K562 (cell line): ENCODE measurements around the gene PCBP3. TPM values are rescaled to one million over a fixed set of nuclear protein-coding genes. Genes with fewer than 3 reads are reported as not detected.

Experiments used
- ATAC-seq: fragments of 200-7000 bp; cut with Tn5 transposase; 3 replicates; pipeline ENCODE4 v1.9.1; 2020; ENCODE audit warnings: moderate library complexity
- BruUV-seq: library from RNA; stranded (reverse); fragments of 400-500 nt; replicated peaks from 2 replicates; lab custom pipeline; 2021; lab: Mats Ljungman, UMichigan
- CTCF ChIA-PET: fragments of 300-600 bp; formaldehyde crosslinking; extraction: SDS; loops from one replicate; lab custom pipeline; 2021; ENCODE audit warnings: low intra/inter-chr PET ratio; lab: Yijun Ruan, JAX
- POLR2A ChIA-PET: fragments of 300-600, 350-650 bp; sonication (Branson Sonifier 250); formaldehyde crosslinking; extraction: SDS; loops from one replicate; lab custom pipeline; 2021; ENCODE audit warnings: antibody characterized with exemption, inconsistent platforms; lab: Yijun Ruan, JAX
- DNase-seq, 4 experiments: peaks; one replicate each; pipeline versions ENCODE4 v3.0.0 to v3.0.0-alpha.2; 2011 to 2018; ENCODE audit warnings: low spot score in 3 of 4, mixed read lengths in 3 of 4; ENCODE audit errors: extremely low read depth in 1 of 4
- FAIRE-seq: peaks from 2 replicates; lab custom pipeline; 2011; peaks lifted over from hg19 to GRCh38; lab: Jason Lieb, UNC
- H2AFZ ChIP-seq: 2 replicates; pipeline ENCODE4 v1.6.0; 2011; ENCODE audit warnings: low read depth, low read length, control low read depth, inconsistent platforms
- H3K27ac ChIP-seq: fragments of 200-600 bp; 3 replicates; pipeline ENCODE4 v1.8.0; 2011; ENCODE audit warnings: low read depth, mild to moderate bottlenecking, control low read depth, inconsistent platforms, low read length, moderate library complexity, mixed read lengths; ENCODE audit errors: extremely low read depth
- H3K27me3 ChIP-seq, 2 experiments: fragments of 300-600 bp in 1 of 2; 2 replicates in 1 of 2; 3 replicates in 1 of 2; pipeline versions ENCODE4 v1.6.0 to v1.8.0; 2011; ENCODE audit warnings: inconsistent platforms in 2 of 2, low read length in 2 of 2, mild to moderate bottlenecking in 1 of 2, mixed read lengths in 1 of 2, moderate library complexity in 1 of 2; ENCODE audit not compliant: control insufficient read depth in 2 of 2, insufficient read depth in 2 of 2
- H3K36me3 ChIP-seq: fragments of 300-600 bp; 3 replicates; pipeline ENCODE4 v1.8.0; 2011; ENCODE audit warnings: mild to moderate bottlenecking, low read length, inconsistent platforms; ENCODE audit not compliant: control insufficient read depth, insufficient read depth
- H3K4me1 ChIP-seq, 2 experiments: fragments of 200-600 bp in 1 of 2; replicated peaks in 1 of 2; 2 replicates in 1 of 2; 3 replicates in 1 of 2; pipeline versions ENCODE4 v1.5.1 to v1.8.0; 2011; ENCODE audit warnings: inconsistent platforms in 2 of 2, low read length in 2 of 2, mild to moderate bottlenecking in 1 of 2, mixed read lengths in 1 of 2, moderate library complexity in 1 of 2; ENCODE audit not compliant: control insufficient read depth in 2 of 2, insufficient read depth in 2 of 2
- H3K4me2 ChIP-seq: 2 replicates; pipeline ENCODE4 v1.6.1; 2011; ENCODE audit warnings: low read length, control low read depth, inconsistent platforms, mixed read lengths; ENCODE audit not compliant: insufficient read depth
- H3K4me3 ChIP-seq: fragments of 200-600 bp; sonication (generic), shearing (Covaris generic); 2 replicates; pipeline ENCODE4 v1.5.1; 2016; ENCODE audit warnings: control low read depth, inconsistent platforms
- H3K79me2 ChIP-seq: fragments of 200-600 bp; 3 replicates; pipeline ENCODE4 v1.8.0; 2011; ENCODE audit warnings: low read length, inconsistent platforms; ENCODE audit not compliant: control insufficient read depth, insufficient read depth
- H3K9ac ChIP-seq, 2 experiments: 2 replicates each; pipeline versions ENCODE4 v1.6.0 to v1.6.1; 2011; ENCODE audit warnings: low read depth in 2 of 2, low read length in 2 of 2, control low read depth in 1 of 2, inconsistent platforms in 1 of 2, mild to moderate bottlenecking in 1 of 2, mixed read lengths in 1 of 2; ENCODE audit not compliant: insufficient read depth in 1 of 2
- H3K9me1 ChIP-seq: one replicate; pipeline ENCODE4 v1.6.0; 2011; ENCODE audit warnings: inconsistent platforms, mild to moderate bottlenecking, low read length, moderate library complexity; ENCODE audit not compliant: control insufficient read depth, insufficient read depth
- H3K9me3 ChIP-seq: replicated peaks from 2 replicates; pipeline ENCODE4 v1.5.1; 2011; ENCODE audit warnings: low read depth, low read length, inconsistent platforms; ENCODE audit not compliant: control insufficient read depth, insufficient read depth
- H4K20me1 ChIP-seq: replicated peaks from 2 replicates; pipeline ENCODE4 v1.6.1; 2011; ENCODE audit warnings: low read length, inconsistent platforms, mixed read lengths; ENCODE audit not compliant: control insufficient read depth, insufficient read depth
- CEBPZ ChIP-seq: fragments of 150-350 bp; IDR thresholded peaks from 2 replicates; pipeline ENCODE4 v1.6.1; 2014; ENCODE audit warnings: low read depth, mild to moderate bottlenecking, low read length, borderline replicate concordance
- GMEB1 ChIP-seq: fragments of 250-450 bp; sonication (Bioruptor Pico); IDR thresholded peaks from 2 replicates; pipeline ENCODE4 v1.4.0; 2020; ENCODE audit warnings: mild to moderate bottlenecking
- HNRNPUL1 ChIP-seq: fragments of 200-400 bp; formaldehyde crosslinking; IDR thresholded peaks from 2 replicates; pipeline ENCODE4 v1.6.1; 2017; ENCODE audit warnings: low read length
- KAT2B ChIP-seq: IDR thresholded peaks from one replicate; pipeline ENCODE4 v1.6.1; 2012; ENCODE audit warnings: low read depth, mild to moderate bottlenecking, control low read depth, inconsistent platforms, low read length, moderate library complexity
- MCM7 ChIP-seq, 2 experiments: fragments of 450-650 bp; IDR thresholded peaks; 2 replicates each; pipeline ENCODE4 v1.6.1; 2016 to 2018
- NR0B1 ChIP-seq: fragments of 450-650 bp; IDR thresholded peaks from one replicate; pipeline ENCODE4 v1.6.1; 2018; ENCODE audit warnings: mild to moderate bottlenecking, moderate library complexity; ENCODE audit not compliant: partially characterized antibody
- POLR2A ChIP-seq: fragments of 450-650 bp; conservative IDR thresholded peaks from 2 replicates; pipeline ENCODE4 v1.6.1; 2016
- SOX6 ChIP-seq: fragments of 450-650 bp; IDR thresholded peaks from 2 replicates; pipeline ENCODE4 v1.6.1; 2014; ENCODE audit warnings: mild to moderate bottlenecking
- SP2 ChIP-seq: IDR thresholded peaks from 2 replicates; pipeline ENCODE4 v1.6.1; 2011; ENCODE audit warnings: mild to moderate bottlenecking, low read depth, low read length, moderate library complexity; ENCODE audit not compliant: poor library complexity, severe bottlenecking; ENCODE audit errors: extremely low read depth
- TBL1XR1 ChIP-seq, 2 experiments: IDR thresholded peaks; 2 replicates each; pipeline ENCODE4 v1.6.1; 2012; ENCODE audit warnings: improper control_type of control experiment in 2 of 2, low read length in 2 of 2, mild to moderate bottlenecking in 1 of 2
- USF1 ChIP-seq: sonication (generic); formaldehyde crosslinking; IDR thresholded peaks from 2 replicates; pipeline ENCODE4 v1.9.0; 2022; ENCODE audit warnings: mild to moderate bottlenecking, missing genetic modification reagents
- ZFPM2 ChIP-seq: fragments of 250-450 bp; sonication (Bioruptor Pico); IDR thresholded peaks from 2 replicates; pipeline ENCODE4 v1.5.1; 2022; ENCODE audit warnings: mild to moderate bottlenecking
- ZNF174 ChIP-seq: fragments of 250-450 bp; sonication (Bioruptor Pico); IDR thresholded peaks from 2 replicates; pipeline ENCODE4 v1.4.0; 2020; ENCODE audit warnings: mild to moderate bottlenecking
- ZNF277 ChIP-seq: fragments of 250-450 bp; sonication (Bioruptor Pico); IDR thresholded peaks from 2 replicates; pipeline ENCODE4 v1.8.0; 2022; ENCODE audit warnings: inconsistent platforms, mild to moderate bottlenecking, moderate library complexity, borderline replicate concordance
- ZNF311 ChIP-seq: fragments of 250-450 bp; sonication (Bioruptor Pico); IDR thresholded peaks from 2 replicates; pipeline ENCODE4 v1.4.0; 2020; ENCODE audit warnings: mild to moderate bottlenecking, moderate library complexity
- ZNF324 ChIP-seq: fragments of 250-450 bp; sonication (Bioruptor Pico); IDR thresholded peaks from 2 replicates; pipeline ENCODE4 v1.4.0; 2020; ENCODE audit warnings: mild to moderate bottlenecking
- WGBS: fragments of 100-300 bp; shearing (Covaris generic); methylation state at CpG from one replicate; pipeline ENCODE4 v1.1.6; 2016; ENCODE audit warnings: low coverage, mixed read lengths; ENCODE audit not compliant: insufficient coverage; ENCODE audit errors: missing lambda C conversion rate; 5-methylcytosine and 5-hydroxymethylcytosine counted together
- in situ Hi-C: fragments of 300-500 bp; cut with MboI; formaldehyde crosslinking; loops from 4 replicates; pipeline ENCODE4 v1.15.0; 2018; ENCODE audit warnings: inconsistent platforms, mixed read lengths
- intact Hi-C: fragments of 100-400 bp; cut with micrococcal nuclease; formaldehyde crosslinking; loops from 2 replicates; pipeline ENCODE4 v1.14.2; 2022
- polyA plus RNA-seq, 8 experiments: library from polyadenylated mRNA; depleted of rRNA in 4 of 8; stranded (reverse) in 5 of 8; unstranded in 3 of 8; fragments of >200 nt; fragmentation: Nextera tagmentation in 2 of 8; fragmentation: Illumina TruSeq in 1 of 8; extraction: Ambion mirVana in 2 of 8; extraction: Trizol in 1 of 8; gene quantifications; 2 replicates each; pipeline versions ENCODE4 v1.2.1 to v1.2.3, GENCODE V29; 2011 to 2014; ENCODE audit warnings: inconsistent platforms in 1 of 8, missing spikeins in 1 of 8
- total RNA-seq, 7 experiments: library from RNA; depleted of rRNA in 6 of 7; stranded (reverse); fragments of >200 nt in 6 of 7; fragmentation: Illumina TruSeq in 2 of 7; extraction: Trizol in 2 of 7; gene quantifications; 2 replicates each; pipeline versions ENCODE4 v1.2.1 to v1.2.3, GENCODE V29; 2011 to 2021; ENCODE audit warnings: low replicate concordance in 1 of 7

Gene PCBP3
- total and polyA plus RNA-seq, 9 of the 15 experiments (the other 6 are each of a cell fraction or from before 2014, with no cell fraction given): 0.18 TPM; not detected in 8

- FAIRE-seq (no peak), DNase-seq (no peak), ATAC-seq (no peak)
- no peaks in the 10 kb centered on the region for H3K4me1 ChIP-seq
- H4K20me1 ChIP-seq: no peaks in the 10 kb centered on the region; the same call in 1 of the 2 replicates
- no peaks in the 10 kb centered on the region for H3K36me3 ChIP-seq
- no peak overlapping the region for H2AFZ ChIP-seq
- no peak overlapping the region for H3K27ac ChIP-seq
- peaks cover 31 to 41% of the 10 kb centered on the region in 2 experiments for H3K27me3 ChIP-seq
- no peaks in the 10 kb centered on the region for H3K9me1 ChIP-seq
- in situ Hi-C loops (no loop called here), intact Hi-C loops (no loop called here)
- no peak overlapping the region for H3K4me2 ChIP-seq
- no peak overlapping the region for H3K4me3 ChIP-seq
- no TSS peak for BruUV-seq
- peaks cover 11% of the 10 kb centered on the region; the same call in 1 of the 2 replicates for H3K9me3 ChIP-seq
- no peaks in the 10 kb centered on the region for H3K79me2 ChIP-seq
- H3K9ac ChIP-seq: no peak overlapping the region
- ChIA-PET POLR2A (interaction anchor here (0.6 kb wide), 1 partner anchor 22 kb away, joined by 3 read pairs; no protein-coding TSS in a partner anchor), CTCF (no interaction called here)
- 14% methylated on average over 17 of the region's 22 CpGs for WGBS
- TF ChIP-seq SOX6: no peak
- no peak for TF ChIP-seq ZNF277 (CRISPR knock-in tag)
- TF ChIP-seq ZNF174: no peak
- TF ChIP-seq MCM7 (IDR thresholded peaks at IDR 0.05): no peak
- TF ChIP-seq NR0B1: no peak
- no peak for TF ChIP-seq TBL1XR1 (IDR thresholded peaks at IDR 0.05; ENCODE audit: low read length in 2 of 2)
- no peak for TF ChIP-seq GMEB1 (CRISPR knock-in tag)
- TF ChIP-seq ZNF311 (CRISPR knock-in tag): no peak
- no peak for TF ChIP-seq USF1 (CRISPR knock-in tag)
- no peak for TF ChIP-seq ZNF324 (CRISPR knock-in tag)
- TF ChIP-seq ZFPM2 (CRISPR knock-in tag): no peak
- TF ChIP-seq CEBPZ: no peak
- no peak for TF ChIP-seq KAT2B
- TF ChIP-seq POLR2A: no peak
- TF ChIP-seq HNRNPUL1: no peak
- TF ChIP-seq SP2: no peak
These were observed 12.6 kb upstream of the PCBP3 start for GRCh38 chr21:45630876-45631275.
